ENCODE results near the gene TAL1.

GRCh38 chr1:47194311-47194710 lies 37.7 kb downstream of the TAL1 start:
- TF ChIP-seq POLR2A (IDR thresholded peaks at IDR 0.05; ENCODE audit: low read depth, low read length) (no peak), CTCF (IDR thresholded peaks at IDR 0.05; ENCODE audit: extremely low read depth in 1 of 2, insufficient read depth in 1 of 2, low read depth in 1 of 2, low read length in 2 of 2) (no peak), EZH2 (IDR thresholded peaks at IDR 0.05; ENCODE audit: borderline replicate concordance, low read depth, low read length, severe bottlenecking) (no peak), POLR2AphosphoS5 (IDR thresholded peaks at IDR 0.05; ENCODE audit: insufficient read depth, low read depth, low read length) (no peak), JUN (IDR thresholded peaks at IDR 0.05; ENCODE audit: borderline replicate concordance, insufficient read depth, insufficient read length, low read depth) (no peak), MAX (IDR thresholded peaks at IDR 0.05; ENCODE audit: insufficient read depth, insufficient read length) (no peak), FOS (IDR thresholded peaks at IDR 0.05; ENCODE audit: borderline replicate concordance, insufficient read depth, low read length) (no peak)
